ENCODE measurements around the gene PARP6.
"Not testable (repeated sequence)": the region's sequence is repeated elsewhere in the genome, so short reads cannot be mapped to it uniquely, and the experiment has no call there.

The PARP6 gene

GRCh38 chr15:72278737-72279136 is 6.4 kb upstream of the PARP6 start:
- DNase-seq (ENCODE audit: low spot score), result no peak

DNA sequence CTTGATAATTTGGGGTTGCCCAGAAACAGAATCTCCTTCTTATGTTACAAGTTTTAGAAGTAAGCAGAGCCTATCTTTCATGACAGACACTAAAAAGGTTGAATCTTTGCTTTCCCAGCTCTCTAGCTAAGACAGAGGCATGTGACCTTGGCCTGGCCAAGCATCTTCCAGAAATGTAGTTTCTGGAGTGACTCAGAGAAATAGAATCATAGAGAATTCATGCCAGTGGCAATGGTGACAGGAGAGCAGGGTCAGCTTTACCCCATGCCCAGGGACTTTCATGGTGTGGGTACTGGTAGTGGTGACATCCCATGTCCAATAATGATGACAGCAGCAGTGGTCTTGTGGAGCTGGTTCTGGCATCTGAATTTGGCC is 4.0 kb upstream of the PARP6 start:
- no peak for DNase-seq (ENCODE audit: low spot score)

GRCh38 chr15:72275635-72276325 is 3.4 kb upstream of the PARP6 start:
- not testable (repeated sequence) for DNase-seq (ENCODE audit: low spot score)

DNA sequence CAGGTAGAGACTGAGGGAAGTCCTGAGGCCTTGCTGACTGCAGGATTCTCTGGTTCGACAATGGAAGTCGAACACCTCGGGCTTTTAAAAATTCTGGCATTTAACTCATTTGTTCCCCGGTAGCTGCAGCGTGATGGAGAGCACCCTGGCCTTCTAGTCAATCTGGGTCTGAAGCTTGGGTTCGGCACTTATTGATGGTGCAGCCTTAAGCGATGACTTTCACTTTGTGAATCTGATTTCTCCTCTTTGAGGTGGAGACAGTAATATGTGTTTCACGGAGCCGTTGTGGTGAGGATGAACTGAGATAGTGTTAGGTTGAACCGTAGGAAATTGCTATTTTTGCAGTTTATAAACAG is 621 bp upstream of the PARP6 start:
- peak; percentile 3 for DNase-seq (ENCODE audit: low spot score)

GRCh38 chr15:72271895-72272212 is 500 bp downstream of the PARP6 start:
- DNase-seq (ENCODE audit: low spot score), result peak; percentile 2

GRCh38 chr15:72271221-72271620 is 1.1 kb downstream of the PARP6 start:
- no peak for DNase-seq (ENCODE audit: low spot score)

DNA sequence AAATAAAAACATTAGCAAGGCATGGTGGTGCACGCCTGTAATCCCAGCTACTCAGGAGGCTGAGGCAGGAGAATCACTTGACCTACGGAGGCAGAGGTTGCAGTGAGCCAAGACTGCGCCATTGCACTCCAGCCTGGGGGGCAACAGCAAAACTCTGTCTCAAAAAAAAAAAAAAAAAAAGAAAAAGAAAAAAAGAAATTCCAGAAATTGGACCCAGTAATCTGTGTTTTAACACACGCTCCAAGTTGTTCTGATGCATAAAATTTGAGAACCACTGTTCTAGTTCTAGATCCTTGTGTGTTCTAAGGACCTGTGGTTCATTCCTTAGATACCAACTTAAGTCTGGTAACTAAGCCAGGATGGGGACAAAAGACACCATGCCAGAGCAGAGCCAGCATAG is 2.6 kb downstream of the PARP6 start:
- no peak for DNase-seq (ENCODE audit: low spot score)

DNA sequence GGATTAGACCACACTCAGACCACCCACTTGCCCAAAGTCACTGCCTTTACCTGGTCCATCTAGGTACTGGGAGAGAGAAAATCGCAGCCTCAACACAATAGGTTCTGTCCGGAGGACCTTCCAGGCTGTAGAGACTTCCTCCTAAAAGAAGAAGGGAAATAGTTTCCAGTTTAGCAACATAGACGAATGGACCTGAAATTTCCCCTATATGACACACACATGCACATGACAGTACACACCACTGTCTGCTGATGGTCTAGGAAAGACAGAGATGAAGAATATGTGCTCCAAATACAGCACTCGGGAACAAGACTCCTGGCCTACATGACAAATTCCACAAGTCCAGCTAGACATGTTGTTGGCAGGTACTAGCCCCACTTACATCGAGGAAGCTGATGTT is 7.3 kb downstream of the PARP6 start:
- DNase-seq (ENCODE audit: low spot score), result no peak

DNA sequence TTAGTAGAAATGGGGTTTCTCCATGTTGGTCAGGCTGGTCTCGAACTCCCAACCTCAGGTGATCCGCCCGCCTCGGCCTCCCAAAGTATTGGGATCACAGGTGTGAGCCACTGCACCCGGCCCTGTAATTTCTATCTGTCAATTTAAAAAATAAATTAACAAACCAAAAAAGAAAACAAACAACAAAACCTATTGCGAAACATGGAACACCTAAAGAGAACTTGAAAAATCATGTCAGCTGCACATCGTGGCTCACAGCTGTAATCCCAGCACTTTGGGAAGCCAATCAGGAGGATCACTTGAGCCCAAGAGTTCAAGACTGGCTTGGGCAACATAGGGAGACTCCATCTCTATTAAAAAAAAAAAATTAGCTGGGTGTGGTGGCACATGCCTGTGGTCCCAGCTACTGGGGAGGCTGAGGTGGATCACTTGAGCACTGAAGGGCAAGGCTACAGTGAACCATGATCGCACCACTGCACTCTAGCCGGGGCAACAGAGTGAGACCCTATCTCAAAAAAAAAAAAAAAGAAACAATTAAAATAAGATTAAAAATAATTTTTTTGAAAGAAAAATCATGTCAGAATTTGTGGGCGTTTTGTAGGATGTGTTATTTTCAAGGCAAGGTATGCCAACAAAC is 19.6 kb downstream of the PARP6 start:
- no peak for DNase-seq (ENCODE audit: low spot score)

DNA sequence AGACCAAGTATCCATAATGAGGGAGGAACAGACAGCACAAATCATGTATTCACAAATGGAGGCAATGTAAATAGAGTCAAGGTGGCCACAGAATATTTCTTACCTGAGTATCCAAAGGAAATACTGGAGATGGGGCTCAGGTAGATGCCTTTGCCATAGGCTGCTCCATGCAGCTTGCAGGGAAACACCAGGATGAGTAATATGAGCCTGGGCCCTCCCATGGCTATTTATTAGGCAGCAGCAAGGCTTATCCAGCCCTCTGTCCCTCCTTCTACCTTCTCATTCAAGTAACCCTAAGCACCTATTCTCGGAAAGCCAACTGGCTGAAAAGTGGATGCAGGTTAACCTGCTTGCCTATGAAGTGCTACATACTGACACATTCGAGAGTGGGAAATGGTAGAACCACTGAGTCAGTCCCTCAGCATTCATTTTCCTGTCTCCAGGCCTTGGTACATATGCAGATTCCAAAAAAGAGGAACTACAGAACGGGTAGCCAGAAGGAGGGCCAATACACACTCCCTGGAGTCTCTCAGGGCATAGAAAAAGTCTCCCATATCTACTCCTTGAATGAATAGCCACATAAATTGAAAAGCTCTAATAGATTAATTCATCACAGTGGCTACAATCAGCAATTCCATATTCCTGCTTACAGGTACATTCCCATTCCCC is 23.1 kb downstream of the PARP6 start:
- no peak for DNase-seq (ENCODE audit: low spot score)

DNA sequence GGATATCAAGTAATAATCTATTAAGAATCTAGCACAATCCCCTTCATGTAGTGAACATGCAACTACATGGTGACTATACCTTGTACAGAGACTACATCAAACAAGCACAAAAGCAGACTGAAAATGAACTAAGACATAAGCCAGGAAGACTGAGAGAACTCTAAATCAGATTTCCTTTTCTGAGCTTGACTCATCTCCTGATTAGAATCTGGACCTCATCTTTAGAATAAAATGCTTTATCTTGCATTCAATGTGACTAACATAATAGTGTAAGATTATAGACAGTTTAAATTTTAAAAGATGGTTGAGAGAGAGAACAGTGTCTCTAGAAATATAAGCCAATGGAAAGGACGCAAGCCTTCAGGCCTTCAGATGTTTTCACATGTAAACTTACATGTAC is 23.8 kb downstream of the PARP6 start:
- DNase-seq (ENCODE audit: low spot score), result no peak

GRCh38 chr15:72242775-72243370 is 29.5 kb downstream of the PARP6 start:
- DNase-seq (ENCODE audit: low spot score), result no peak

DNA sequence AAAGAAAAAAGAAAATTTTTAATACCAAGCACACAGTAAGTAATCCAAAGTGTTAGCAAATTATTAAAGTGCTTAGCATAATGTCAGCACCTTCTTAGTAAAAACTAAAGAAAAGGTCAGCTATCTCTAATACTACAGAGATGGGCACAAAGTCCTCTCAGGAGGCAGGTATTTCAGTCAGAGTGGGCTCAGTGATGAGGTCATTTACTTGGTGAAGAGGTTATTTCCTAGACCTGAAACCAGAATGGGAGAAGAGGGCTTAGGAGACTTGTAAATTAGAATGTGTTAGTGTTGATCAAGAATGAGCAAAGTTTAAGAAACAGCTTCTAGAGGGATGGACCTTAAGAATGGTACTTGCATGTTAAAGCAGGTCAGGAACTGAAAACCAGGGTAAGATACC is 32.7 kb downstream of the PARP6 start:
- no peak for DNase-seq (ENCODE audit: low spot score)

GRCh38 chr15:72238586-72238985 is 33.8 kb downstream of the PARP6 start:
- DNase-seq (ENCODE audit: low spot score), result no peak

- no peak for DNase-seq (ENCODE audit: low spot score)
These were observed 34.5 kb downstream of the PARP6 start for GRCh38 chr15:72237853-72238224.

- DNase-seq (ENCODE audit: low spot score), result peak; percentile 86
These were observed 35.1 kb downstream of the PARP6 start for GRCh38 chr15:72237029-72237852.

DNA sequence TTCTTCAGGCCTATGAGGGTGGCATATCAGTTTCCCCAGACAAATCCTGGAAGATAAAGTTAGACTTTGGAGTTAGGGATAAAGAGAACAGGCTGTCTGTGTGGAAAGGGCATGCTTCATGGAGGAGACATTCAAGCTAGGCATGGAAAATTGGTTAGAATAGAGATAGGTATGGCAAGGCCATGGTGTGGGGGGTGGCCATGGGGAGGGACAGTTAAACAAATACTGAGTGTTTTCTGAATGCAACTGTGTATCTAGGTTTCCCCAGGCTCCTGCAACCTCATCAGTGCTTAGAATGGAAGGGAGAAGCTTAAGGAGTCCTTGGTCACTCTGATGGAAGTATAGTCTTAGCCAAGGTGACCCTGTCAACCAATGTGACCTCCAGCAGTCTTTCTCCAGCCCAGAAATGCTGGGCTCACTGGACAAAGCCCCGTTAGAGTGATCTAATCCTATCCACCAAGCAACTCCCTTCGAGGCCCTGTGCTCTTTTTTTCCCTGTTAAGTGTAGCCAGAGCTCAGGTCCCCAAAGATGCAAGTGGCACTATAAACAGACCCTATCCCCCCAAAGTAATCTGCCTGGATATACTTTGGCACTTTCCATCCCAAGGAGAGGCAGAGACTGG is 35.9 kb downstream of the PARP6 start:
- no peak for DNase-seq (ENCODE audit: low spot score)

GRCh38 chr15:72235298-72235697 is 37.1 kb downstream of the PARP6 start:
- no peak for DNase-seq (ENCODE audit: low spot score)

DNA sequence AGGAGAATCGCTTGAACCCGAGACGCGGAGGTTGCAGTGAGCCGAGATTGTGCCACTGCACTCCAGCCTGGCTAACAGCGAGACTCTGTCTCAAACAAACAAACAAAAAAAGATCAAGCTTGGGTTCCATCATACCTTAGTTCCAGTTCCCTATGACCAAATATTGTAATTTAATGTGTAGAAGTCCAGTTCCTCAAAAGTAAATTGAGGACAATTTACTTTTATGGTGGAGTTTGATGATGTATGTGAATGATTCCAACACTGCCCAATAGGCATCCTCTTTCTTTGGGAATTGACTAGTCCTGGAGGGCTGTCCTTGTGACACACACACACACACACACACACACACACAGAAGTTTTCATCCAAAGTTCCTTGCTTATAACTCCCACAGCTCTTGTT is 38.6 kb downstream of the PARP6 start:
- DNase-seq (ENCODE audit: low spot score), result no peak

GRCh38 chr15:72231833-72232478 is 40.4 kb downstream of the PARP6 start:
- peak; percentile 69 for DNase-seq (ENCODE audit: low spot score)

DNA sequence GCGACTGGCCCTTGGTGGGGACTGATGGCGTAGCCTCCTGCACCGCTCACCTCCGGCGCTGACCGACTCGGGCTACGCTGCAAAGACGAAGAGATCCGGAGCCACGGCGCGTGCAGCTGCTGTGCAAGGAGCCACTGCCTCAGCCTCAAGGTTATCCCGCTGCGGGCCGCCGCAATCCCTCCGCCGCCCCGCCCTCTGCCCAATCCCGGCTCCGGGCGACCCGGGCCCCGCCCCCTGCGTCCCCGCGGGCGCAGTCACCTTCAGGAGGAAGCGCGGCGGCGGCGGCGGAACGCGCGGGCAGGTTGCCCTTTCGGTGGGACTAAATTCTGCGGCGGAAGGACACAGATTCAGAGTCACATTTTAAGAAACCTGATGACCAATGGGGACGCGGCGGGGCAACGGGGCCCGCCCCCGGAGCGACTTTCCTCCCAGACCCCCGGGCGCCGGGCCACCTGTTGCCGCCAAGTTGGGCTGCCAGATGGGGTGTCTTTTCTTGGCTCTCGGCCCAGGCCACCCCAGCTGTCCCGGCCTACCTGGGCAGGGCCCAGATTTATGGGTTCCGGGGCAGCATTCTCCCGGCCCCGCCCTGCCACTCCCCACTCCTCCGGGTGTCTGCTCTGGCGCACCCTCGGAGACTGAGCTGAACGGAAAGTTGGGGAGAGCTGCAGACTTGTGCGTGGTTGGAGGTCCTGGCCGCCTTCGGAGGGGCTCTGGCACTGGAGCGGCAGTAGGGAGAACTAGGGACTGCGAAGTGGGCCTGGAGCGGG is 41.1 kb downstream of the PARP6 start, which contains the start of gene PKM:
TSS of gene PKM (minus strand) at position 125 of the 767 bp plus-strand sequence. CDS start 12,093 bp downstream, outside the sequence.
- DNase-seq (ENCODE audit: low spot score), result peak; percentile 74
